GM19455 (cell line): ENCODE measurements around the gene FBXO36.
A peak's percentile ranks its signal among the peaks of the same experiment; 100 is the strongest.
"Not testable (repeated sequence)": the region's sequence is repeated elsewhere in the genome, so short reads cannot be mapped to it uniquely, and the experiment has no call there.

Source experiments
- ATAC-seq: cut with Tn5 transposase; IDR thresholded peaks from one replicate; pipeline ENCODE4 v1.9.1; 2021; ENCODE audit not compliant: unreplicated experiment

Gene FBXO36, protein sequence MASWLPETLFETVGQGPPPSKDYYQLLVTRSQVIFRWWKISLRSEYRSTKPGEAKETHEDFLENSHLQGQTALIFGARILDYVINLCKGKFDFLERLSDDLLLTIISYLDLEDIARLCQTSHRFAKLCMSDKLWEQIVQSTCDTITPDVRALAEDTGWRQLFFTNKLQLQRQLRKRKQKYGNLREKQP

GRCh38 chr2:229922449-229923386 is at the start of gene FBXO36:
TSS of gene FBXO36 (plus strand) at chr2:229922503. CDS start at chr2:229922514, 11 bp downstream.
- ATAC-seq = peak; percentile 78

- ATAC-seq = peak; percentile 55
Observed at GRCh38 chr2:229873123-229873581, 49.2 kb upstream of the FBXO36 start.

DNA sequence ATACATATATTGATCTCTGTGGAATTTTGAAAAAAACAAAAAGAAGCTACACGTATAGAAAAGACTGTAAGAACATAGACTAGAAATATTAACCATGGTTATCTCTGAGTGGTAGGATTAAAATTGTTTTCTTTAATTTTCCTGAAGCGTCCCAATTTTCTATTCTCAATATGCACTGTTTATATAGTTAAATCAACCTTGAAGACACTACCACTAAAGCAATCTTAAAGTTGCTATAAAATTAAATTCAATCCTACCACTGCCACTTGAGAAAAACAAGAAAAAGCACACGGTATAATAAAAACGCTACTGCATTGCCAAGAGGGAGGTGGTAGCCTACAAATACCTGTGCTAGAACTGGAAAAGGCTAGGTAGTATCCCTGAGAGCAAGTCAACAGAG is 47.7 kb upstream of the FBXO36 start:
- no peak for ATAC-seq

GRCh38 chr2:229875549-229875948 is 46.8 kb upstream of the FBXO36 start:
- no peak for ATAC-seq

DNA sequence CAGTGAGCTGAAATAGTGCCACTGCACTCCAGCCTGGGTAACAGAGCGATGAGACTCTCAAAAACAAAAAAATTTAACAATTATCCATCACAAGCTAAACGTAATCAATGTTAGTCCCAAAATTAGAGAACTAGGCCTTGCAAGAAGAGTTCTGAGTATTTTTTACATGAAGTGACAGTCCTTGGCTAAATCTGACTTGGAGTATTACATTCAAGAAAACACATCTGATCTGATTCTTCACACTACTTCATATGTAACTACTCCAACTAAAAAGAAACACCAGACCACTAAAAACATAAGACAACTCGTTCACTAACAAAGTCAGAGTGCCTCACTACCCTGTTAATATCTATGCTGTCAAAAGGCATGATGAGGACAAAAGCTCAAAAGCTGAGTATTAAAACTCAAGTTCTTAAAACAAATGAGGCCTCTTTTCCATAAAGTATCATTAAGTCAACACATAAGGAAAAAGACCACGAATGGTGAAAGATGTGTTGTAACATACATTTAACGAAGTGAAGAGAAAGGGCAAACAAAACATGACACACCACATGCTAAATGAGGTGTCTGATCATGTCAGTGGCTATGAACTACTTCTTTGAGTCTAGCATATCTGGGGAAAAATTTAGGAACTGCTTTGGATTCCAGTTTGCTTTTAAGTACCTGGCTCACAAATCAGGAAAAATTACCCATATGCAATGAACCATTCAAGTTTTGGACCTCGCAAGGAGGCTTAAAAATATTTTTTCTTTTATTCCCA is 42.9 kb upstream of the FBXO36 start:
- no peak for ATAC-seq

DNA sequence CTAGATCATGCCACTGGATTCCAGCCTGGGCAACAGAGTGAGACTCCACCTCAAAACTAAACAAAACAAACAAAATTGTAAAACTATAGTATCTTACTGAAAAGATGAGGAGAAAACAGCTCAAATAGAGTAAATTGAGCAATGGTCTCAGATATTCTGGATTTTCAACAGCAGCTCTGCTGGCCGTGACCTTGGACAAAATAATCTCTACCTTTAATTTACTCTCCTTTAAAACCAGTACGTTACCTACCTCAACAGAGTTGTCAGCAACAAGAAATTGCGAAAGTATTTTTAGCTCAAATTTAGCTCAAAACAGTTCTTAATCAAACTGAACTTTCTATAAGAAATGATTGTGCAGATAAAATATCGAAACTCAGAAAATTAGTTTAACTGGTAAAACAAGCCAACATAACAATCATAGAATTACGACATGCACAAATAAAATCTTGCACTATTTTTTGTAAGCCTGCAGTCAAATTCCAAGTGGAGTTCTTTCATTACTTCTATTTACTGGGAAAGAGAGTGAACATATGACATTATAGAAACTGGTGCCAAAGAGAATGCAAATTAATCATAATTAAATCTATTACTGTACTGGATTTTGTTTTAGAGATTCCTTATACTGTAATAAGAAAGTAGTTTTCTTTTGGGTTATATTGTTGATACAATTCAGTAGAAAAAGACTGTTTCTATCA is 41.3 kb upstream of the FBXO36 start:
- no peak for ATAC-seq

GRCh38 chr2:229882583-229882982 is 39.7 kb upstream of the FBXO36 start:
- ATAC-seq = no peak

GRCh38 chr2:229884775-229885699 is 37.3 kb upstream of the FBXO36 start:
- ATAC-seq = peak; percentile 83

GRCh38 chr2:229887441-229887840 is 34.9 kb upstream of the FBXO36 start:
- no peak for ATAC-seq

DNA sequence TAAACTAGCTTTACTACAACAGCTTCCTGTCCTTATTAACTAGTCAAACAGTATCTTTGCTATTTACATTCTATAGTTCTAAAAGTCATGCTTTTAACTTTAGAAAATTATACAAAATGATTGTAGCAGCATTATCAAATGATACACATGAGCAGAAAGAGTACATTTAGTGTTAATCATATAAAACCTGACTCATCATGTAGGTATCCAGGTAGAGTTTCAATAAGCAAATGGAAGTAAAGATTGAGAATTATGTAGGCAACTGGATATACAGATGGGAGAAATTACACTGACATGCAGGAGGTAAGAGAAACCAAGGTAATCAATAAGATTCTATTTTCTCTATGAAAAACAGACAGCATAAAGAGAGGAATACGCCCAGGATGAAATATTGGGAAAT is 34.3 kb upstream of the FBXO36 start:
- ATAC-seq = no peak

GRCh38 chr2:229889023-229889422 is 33.3 kb upstream of the FBXO36 start:
- no peak for ATAC-seq

- ATAC-seq = no peak
Observed at GRCh38 chr2:229896857-229897256, 25.4 kb upstream of the FBXO36 start.

GRCh38 chr2:229899604-229900003 is 22.7 kb upstream of the FBXO36 start:
- no peak for ATAC-seq

DNA sequence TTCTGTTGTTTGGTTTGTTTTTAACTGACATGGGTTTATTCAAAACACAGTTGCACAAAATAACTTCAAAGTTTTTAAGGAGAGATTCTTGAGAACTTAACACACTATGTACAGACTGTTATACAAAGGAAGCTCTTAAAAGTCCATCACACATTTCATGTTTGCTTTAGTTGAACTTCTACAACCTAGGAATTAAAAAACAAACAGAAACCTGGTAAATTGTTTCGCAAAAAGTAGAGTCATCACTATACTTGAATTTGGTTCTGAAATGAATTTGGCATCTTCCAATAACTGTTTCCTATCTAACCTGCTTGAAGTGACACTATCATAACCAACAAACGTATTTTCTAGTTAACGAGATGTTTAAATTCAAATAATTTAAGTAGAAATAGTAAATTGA is 22.3 kb upstream of the FBXO36 start:
- no peak for ATAC-seq

- ATAC-seq = not testable (repeated sequence)
Observed at GRCh38 chr2:229900514-229900913, 21.8 kb upstream of the FBXO36 start.

DNA sequence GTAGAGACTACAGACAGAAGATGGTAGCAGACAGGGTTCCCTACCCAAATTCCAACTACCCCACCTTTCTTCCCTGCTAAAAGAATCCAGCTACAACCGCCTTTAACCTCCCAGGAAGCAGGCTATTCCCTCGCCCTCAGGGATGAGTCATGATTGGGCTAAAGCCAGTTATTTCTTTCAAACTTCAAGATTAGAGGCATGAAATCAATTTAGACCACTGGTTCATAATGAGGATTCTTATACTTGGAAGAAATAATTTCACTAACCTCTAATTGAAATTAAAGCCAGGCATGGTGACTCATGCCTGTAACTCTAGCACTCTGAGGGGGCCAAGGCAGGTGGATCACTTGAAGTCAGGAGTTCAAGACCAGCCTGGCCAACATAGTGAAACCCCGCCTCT is 20.5 kb upstream of the FBXO36 start:
- ATAC-seq = no peak

- no peak for ATAC-seq
Observed at GRCh38 chr2:229903037-229903436, 19.3 kb upstream of the FBXO36 start.

DNA sequence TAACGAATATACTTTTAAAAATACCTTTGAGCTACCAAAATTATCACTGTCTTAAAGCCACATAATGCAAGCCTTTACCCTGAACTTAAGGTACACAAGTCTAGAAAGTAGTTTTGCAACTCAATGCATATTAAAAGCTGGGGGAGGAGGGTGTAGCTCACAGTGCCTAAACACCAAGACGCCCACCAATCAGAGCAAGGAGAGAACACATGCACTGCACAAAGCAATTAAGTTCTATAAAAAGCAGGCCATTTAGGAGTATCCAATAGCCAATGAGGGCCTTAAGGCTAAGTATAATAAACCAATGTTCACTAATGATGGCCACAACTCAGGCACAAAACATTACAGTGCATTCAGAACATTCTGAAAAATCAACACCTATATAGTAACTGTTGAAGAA is 16.7 kb upstream of the FBXO36 start:
- no peak for ATAC-seq

GRCh38 chr2:229909090-229909489 is 13.2 kb upstream of the FBXO36 start:
- ATAC-seq = no peak
